Thymus (tissue), 11 donors: ENCODE measurements around the gene VPS25. TPM values are rescaled to one million over a fixed set of nuclear protein-coding genes. Genes with fewer than 3 reads are reported as not detected.

ENCODE experiments used
- DNase-seq, 9 donors: peaks; one replicate each; pipeline ENCODE4 v3.0.0-alpha.2; 2013; ENCODE audit warnings: low spot score in 9 of 9, low read depth in 6 of 9, missing footprints in 1 of 9
- H3K27ac ChIP-seq, 2 donors: one replicate each; pipeline ENCODE4 v1.5.1; 2013; ENCODE audit warnings: control low read depth in 1 of 2, low read depth in 1 of 2, low read length in 1 of 2, mild to moderate bottlenecking in 1 of 2, moderate library complexity in 1 of 2
- H3K27me3 ChIP-seq, 2 donors: one replicate each; pipeline ENCODE4 v1.5.1; 2013; ENCODE audit warnings: low read length in 1 of 2; ENCODE audit not compliant: control insufficient read depth in 2 of 2, insufficient read depth in 1 of 2
- H3K36me3 ChIP-seq, 2 donors: one replicate each; pipeline ENCODE4 v1.5.1; 2013; ENCODE audit warnings: low read length in 1 of 2, mild to moderate bottlenecking in 1 of 2, moderate library complexity in 1 of 2; ENCODE audit not compliant: control insufficient read depth in 2 of 2, insufficient read depth in 2 of 2
- H3K4me1 ChIP-seq, 2 donors: one replicate each; pipeline ENCODE4 v1.5.1; 2013; ENCODE audit warnings: low read length in 2 of 2; ENCODE audit not compliant: control insufficient read depth in 2 of 2, insufficient read depth in 2 of 2
- H3K4me3 ChIP-seq, 2 donors: one replicate each; pipeline ENCODE4 v1.5.1; 2013; ENCODE audit warnings: low read length in 2 of 2, control low read depth in 1 of 2, mild to moderate bottlenecking in 1 of 2
- H3K9me3 ChIP-seq, 2 donors: one replicate each; pipeline ENCODE4 v1.5.1; 2013; ENCODE audit warnings: low read length in 1 of 2, mild to moderate bottlenecking in 1 of 2; ENCODE audit not compliant: control insufficient read depth in 2 of 2, insufficient read depth in 1 of 2
- WGBS: extraction: QIAGEN DNeasy Blood & Tissue Kit; methylation state at CpG from one replicate; pipeline ENCODE4 v1.1.7; 2013; 5-methylcytosine and 5-hydroxymethylcytosine counted together
- polyA plus RNA-seq: library from polyadenylated mRNA; stranded (reverse); fragments of 200-250 nt; gene quantifications from one replicate; pipeline ENCODE4 v1.2.3, GENCODE V29; 2013
- total RNA-seq: library from RNA; stranded (reverse); fragments of 120-200 nt; gene quantifications from one replicate; pipeline ENCODE4 v1.2.4, GENCODE V29; 2013
- donor health status: healthy.

VPS25 gene
- total and polyA plus RNA-seq, 2 donors: 58.3 to 75.0 TPM

GRCh38 chr17:42797067-42798007 lies 24.1 kb downstream of the VPS25 start:
- peaks cover 4 to 8% of the 10 kb centered on the region in 2 donors for H3K36me3 ChIP-seq
- H3K9me3 ChIP-seq: no peaks in the 10 kb centered on the region
- peaks cover 10 to 22% of the 10 kb centered on the region in 2 donors for H3K4me1 ChIP-seq
- peak overlapping the region; percentile 88 to 95 for H3K4me3 ChIP-seq
- no peak for DNase-seq
- WGBS: 95% methylated on average over 10 of the region's 10 CpGs
- no peak overlapping the region for H3K27ac ChIP-seq
- no peaks in the 10 kb centered on the region for H3K27me3 ChIP-seq

- Histone ChIP-seq H3K4me3 (peak overlapping the region; percentile 88 to 95), H3K27me3 (peaks cover 0 to 2% of the 10 kb centered on the region in 2 donors), H3K4me1 (peaks cover 10 to 22% of the 10 kb centered on the region in 2 donors), H3K36me3 (peaks cover 4 to 8% of the 10 kb centered on the region in 2 donors), H3K27ac (no peak overlapping the region), H3K9me3 (no peaks in the 10 kb centered on the region)
- DNase-seq: no peak
- WGBS: 29% methylated on average over 10 of the region's 10 CpGs
Measured at GRCh38 chr17:42798011-42798382, 24.7 kb downstream of the VPS25 start.

GRCh38 chr17:42798383-42799380 lies 25.4 kb downstream of the VPS25 start, which contains the start of the genes CNTD1 and COA3:
TSS of gene CNTD1 (plus strand) at chr17:42798861. CDS start at chr17:42799068, 207 bp downstream.
TSS of gene COA3 (minus strand) at chr17:42798704. CDS start at chr17:42798681, 23 bp downstream.
- H3K27me3 ChIP-seq: peaks cover 0 to 2% of the 10 kb centered on the region in 2 donors
- peaks cover 4 to 8% of the 10 kb centered on the region in 2 donors for H3K36me3 ChIP-seq
- 29% methylated on average over 66 of the region's 66 CpGs for WGBS
- DNase-seq: peak; percentile 30 to 81 (median 55)
- H3K4me1 ChIP-seq: peaks cover 10 to 22% of the 10 kb centered on the region in 2 donors
- no peaks in the 10 kb centered on the region for H3K9me3 ChIP-seq
- H3K4me3 ChIP-seq: peak within 1 kb of the TSS; percentile 88 to 95
- H3K27ac ChIP-seq: peak within 1 kb of the TSS in 1 of 2 donors; percentile 43

- DNase-seq: no peak
- no peak overlapping the region for H3K4me3 ChIP-seq
- H3K4me1 ChIP-seq: peaks cover 5 to 6% of the 10 kb centered on the region in 2 donors
- no peaks in the 10 kb centered on the region for H3K9me3 ChIP-seq
- no peak overlapping the region for H3K27ac ChIP-seq
- no peaks in the 10 kb centered on the region for H3K36me3 ChIP-seq
- peaks cover 0 to 2% of the 10 kb centered on the region in 2 donors for H3K27me3 ChIP-seq
- 86% methylated on average over 2 of the region's 2 CpGs for WGBS
Measured at GRCh38 chr17:42803074-42803883, 30.0 kb downstream of the VPS25 start.

- Histone ChIP-seq H3K27ac (no peak overlapping the region), H3K4me3 (no peak overlapping the region), H3K4me1 (no peaks in the 10 kb centered on the region), H3K36me3 (peaks cover 3 to 6% of the 10 kb centered on the region in 2 donors), H3K27me3 (peaks cover 0 to 2% of the 10 kb centered on the region in 2 donors), H3K9me3 (no peaks in the 10 kb centered on the region)
- WGBS: 96% methylated on average over 1 of the region's 1 CpG
- DNase-seq: no peak
Measured at GRCh38 chr17:42804918-42805367, 31.7 kb downstream of the VPS25 start.

GRCh38 chr17:42806249-42806648 lies 33.0 kb downstream of the VPS25 start:
- H3K9me3 ChIP-seq: no peaks in the 10 kb centered on the region
- peaks cover 10 to 13% of the 10 kb centered on the region in 2 donors for H3K36me3 ChIP-seq
- 96% methylated on average over 1 of the region's 1 CpG for WGBS
- H3K4me1 ChIP-seq: no peaks in the 10 kb centered on the region
- H3K4me3 ChIP-seq: no peak overlapping the region
- no peak overlapping the region for H3K27ac ChIP-seq
- no peak for DNase-seq
- peaks cover 0 to 2% of the 10 kb centered on the region in 2 donors for H3K27me3 ChIP-seq

GRCh38 chr17:42809250-42809649 lies 36.0 kb downstream of the VPS25 start:
- peaks cover 24 to 30% of the 10 kb centered on the region in 2 donors for H3K36me3 ChIP-seq

More at GRCh38 chr17:42809250-42809649, 36.0 kb downstream of the VPS25 start:
- 92% methylated on average over 3 of the region's 3 CpGs for WGBS
- no peak for DNase-seq
- no peak overlapping the region for H3K27ac ChIP-seq
- H3K9me3 ChIP-seq: no peaks in the 10 kb centered on the region
- no peak overlapping the region for H3K4me3 ChIP-seq
- H3K27me3 ChIP-seq: no peaks in the 10 kb centered on the region
- H3K4me1 ChIP-seq: no peaks in the 10 kb centered on the region
